ENCODE data around the gene SORBS1.

GRCh38 chr10:95300022-95300539, 261.1 kb downstream of the SORBS1 start:
- TF ChIP-seq CTCF (IDR thresholded peaks at IDR 0.05) (no peak), POLR2A (IDR thresholded peaks at IDR 0.05) (no peak)

All from testis (tissue), 2 donors.